Thoracic aorta (tissue), 2 donors: ENCODE measurements around the gene PLCXD3. TPM values are rescaled to one million over a fixed set of nuclear protein-coding genes. Genes with fewer than 3 reads are reported as not detected.

Experiments
- ATAC-seq: fragments of 150-250 bp; one replicate; pipeline ENCODE4 v1.8.0; 2017; ENCODE audit warnings: low read depth; ENCODE audit not compliant: insufficient number of reproducible peaks, low FRiP score
- DNase-seq: peaks from one replicate; pipeline ENCODE4 v3.0.0-alpha.2; 2020; ENCODE audit warnings: low spot score
- H3K27ac ChIP-seq, 2 donors: fragments of 200-600 bp; sonication (generic); 1 replicate in 1 of 2; 2 replicates in 1 of 2; pipeline ENCODE4 v1.5.1; 2016; ENCODE audit warnings: mild to moderate bottlenecking in 2 of 2, moderate library complexity in 2 of 2
- H3K27me3 ChIP-seq: fragments of 200-600 bp; sonication (generic); replicated peaks from 2 replicates; pipeline ENCODE4 v1.6.0; 2016; ENCODE audit warnings: mild to moderate bottlenecking; ENCODE audit not compliant: insufficient read depth
- H3K36me3 ChIP-seq: fragments of 200-600 bp; sonication (generic); one replicate; pipeline ENCODE4 v1.5.1; 2016
- H3K4me1 ChIP-seq, 2 donors: fragments of 200-600 bp; sonication (generic); 1 replicate in 1 of 2; 2 replicates in 1 of 2; pipeline versions ENCODE4 v1.5.1 to v1.6.0; 2016; ENCODE audit warnings: low read depth in 2 of 2, mild to moderate bottlenecking in 1 of 2; ENCODE audit not compliant: control insufficient read depth in 1 of 2
- H3K4me3 ChIP-seq: fragments of 200-600 bp; sonication (generic); 2 replicates; pipeline ENCODE4 v1.5.1; 2016; ENCODE audit warnings: mild to moderate bottlenecking
- H3K9me3 ChIP-seq: fragments of 200-600 bp; sonication (generic); 2 replicates; pipeline ENCODE4 v1.5.1; 2016
- CTCF ChIP-seq: fragments of 200-600 bp; sonication (generic); IDR thresholded peaks from one replicate; pipeline ENCODE4 v1.5.1; 2019; ENCODE audit warnings: antibody characterized with exemption
- total RNA-seq, 2 donors: library from RNA; depleted of rRNA; stranded (reverse); fragments of >200 nt; gene quantifications; one replicate each; pipeline versions ENCODE4 v1.1.0 to v1.2.3, GENCODE V29; 2016

Gene PLCXD3
- total RNA-seq, 2 donors from 2014 or later, result 4.3 to 5.9 TPM

GRCh38 chr5:41286696-41287095 is 223.7 kb downstream of the PLCXD3 start:
- Histone ChIP-seq H3K27me3 (no peaks in the 10 kb centered on the region), H3K27ac (no peak overlapping the region), H3K9me3 (no peaks in the 10 kb centered on the region), H3K4me3 (no peak overlapping the region), H3K36me3 (no peaks in the 10 kb centered on the region), H3K4me1 (peaks cover 0 to 10% of the 10 kb centered on the region in 2 donors)
- TF ChIP-seq CTCF, result no peak
- ATAC-seq, result no peak
- DNase-seq, result no peak

- no peaks in the 10 kb centered on the region for H3K36me3 ChIP-seq
- H3K27ac ChIP-seq, result no peak overlapping the region
- no peak for TF ChIP-seq CTCF
Observed at GRCh38 chr5:41286165-41286564, 224.2 kb downstream of the PLCXD3 start.

GRCh38 chr5:41284938-41285337 is 225.5 kb downstream of the PLCXD3 start:
- Histone ChIP-seq H3K9me3 (no peaks in the 10 kb centered on the region), H3K4me1 (peaks cover 0 to 10% of the 10 kb centered on the region in 2 donors), H3K4me3 (no peak overlapping the region), H3K36me3 (no peaks in the 10 kb centered on the region), H3K27ac (no peak overlapping the region), H3K27me3 (no peaks in the 10 kb centered on the region)
- no peak for TF ChIP-seq CTCF
- ATAC-seq (no peak), DNase-seq (no peak)

More at GRCh38 chr5:41286165-41286564, 224.2 kb downstream of the PLCXD3 start:
- Histone ChIP-seq H3K27me3 (no peaks in the 10 kb centered on the region), H3K4me3 (no peak overlapping the region), H3K4me1 (peaks cover 0 to 10% of the 10 kb centered on the region in 2 donors), H3K9me3 (no peaks in the 10 kb centered on the region)
- ATAC-seq, result no peak
- DNase-seq, result no peak

GRCh38 chr5:41281215-41281810 is 229.1 kb downstream of the PLCXD3 start:
- no peak overlapping the region for H3K27ac ChIP-seq
- no peak for DNase-seq
- H3K36me3 ChIP-seq, result no peaks in the 10 kb centered on the region
- peaks cover 0 to 7% of the 10 kb centered on the region in 2 donors for H3K4me1 ChIP-seq
- H3K27me3 ChIP-seq, result no peaks in the 10 kb centered on the region
- ATAC-seq, result no peak
- TF ChIP-seq CTCF, result no peak
- no peaks in the 10 kb centered on the region for H3K9me3 ChIP-seq
- H3K4me3 ChIP-seq, result no peak overlapping the region

- TF ChIP-seq CTCF, result no peak
Observed at GRCh38 chr5:41279040-41279439, 231.4 kb downstream of the PLCXD3 start.

More at GRCh38 chr5:41279040-41279439, 231.4 kb downstream of the PLCXD3 start:
- Histone ChIP-seq H3K4me1 (no peaks in the 10 kb centered on the region), H3K36me3 (no peaks in the 10 kb centered on the region), H3K27ac (no peak overlapping the region), H3K27me3 (no peaks in the 10 kb centered on the region), H3K4me3 (no peak overlapping the region), H3K9me3 (no peaks in the 10 kb centered on the region)
- no peak for DNase-seq
- ATAC-seq, result no peak
